HG03064 (cell line): ENCODE data around the gene PIMREG.

Source experiments
- ATAC-seq: cut with Tn5 transposase; IDR thresholded peaks from one replicate; pipeline ENCODE4 v1.9.1; 2021; ENCODE audit warnings: low read depth; ENCODE audit not compliant: unreplicated experiment

PIMREG gene

GRCh38 chr17:6460531-6461161, 16.4 kb downstream of the PIMREG start:
- ATAC-seq = no peak

DNA sequence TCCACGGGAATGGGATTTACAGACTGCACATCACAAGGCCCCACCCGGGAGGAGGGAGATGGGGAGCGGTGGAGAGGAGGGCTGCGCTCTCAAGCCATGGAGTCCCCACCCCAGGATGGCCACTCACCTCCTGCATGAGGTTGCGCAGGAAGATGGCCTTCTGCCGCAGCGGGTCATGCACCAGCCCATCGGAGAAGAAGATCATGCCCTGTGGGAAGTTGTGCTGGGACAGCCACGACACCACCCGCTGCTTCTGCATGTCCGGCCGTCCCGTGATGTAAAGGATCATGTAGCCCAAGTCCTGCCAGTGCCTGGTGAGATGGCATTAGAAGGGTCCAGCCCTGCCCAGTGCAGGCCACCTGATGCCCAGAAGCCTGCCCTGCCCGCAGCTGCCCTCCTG, 17.0 kb downstream of the PIMREG start:
- no peak for ATAC-seq

- no peak for ATAC-seq
Observed at GRCh38 chr17:6461792-6462524, 17.7 kb downstream of the PIMREG start.

- ATAC-seq = no peak
Observed at GRCh38 chr17:6462692-6463091, 18.4 kb downstream of the PIMREG start.

GRCh38 chr17:6463616-6464445, 19.6 kb downstream of the PIMREG start:
- no peak for ATAC-seq

- no peak for ATAC-seq
Observed at GRCh38 chr17:6464446-6465041, 20.3 kb downstream of the PIMREG start.

GRCh38 chr17:6465206-6466003, 21.1 kb downstream of the PIMREG start:
- ATAC-seq = no peak

GRCh38 chr17:6467567-6467966, 23.3 kb downstream of the PIMREG start:
- no peak for ATAC-seq

DNA sequence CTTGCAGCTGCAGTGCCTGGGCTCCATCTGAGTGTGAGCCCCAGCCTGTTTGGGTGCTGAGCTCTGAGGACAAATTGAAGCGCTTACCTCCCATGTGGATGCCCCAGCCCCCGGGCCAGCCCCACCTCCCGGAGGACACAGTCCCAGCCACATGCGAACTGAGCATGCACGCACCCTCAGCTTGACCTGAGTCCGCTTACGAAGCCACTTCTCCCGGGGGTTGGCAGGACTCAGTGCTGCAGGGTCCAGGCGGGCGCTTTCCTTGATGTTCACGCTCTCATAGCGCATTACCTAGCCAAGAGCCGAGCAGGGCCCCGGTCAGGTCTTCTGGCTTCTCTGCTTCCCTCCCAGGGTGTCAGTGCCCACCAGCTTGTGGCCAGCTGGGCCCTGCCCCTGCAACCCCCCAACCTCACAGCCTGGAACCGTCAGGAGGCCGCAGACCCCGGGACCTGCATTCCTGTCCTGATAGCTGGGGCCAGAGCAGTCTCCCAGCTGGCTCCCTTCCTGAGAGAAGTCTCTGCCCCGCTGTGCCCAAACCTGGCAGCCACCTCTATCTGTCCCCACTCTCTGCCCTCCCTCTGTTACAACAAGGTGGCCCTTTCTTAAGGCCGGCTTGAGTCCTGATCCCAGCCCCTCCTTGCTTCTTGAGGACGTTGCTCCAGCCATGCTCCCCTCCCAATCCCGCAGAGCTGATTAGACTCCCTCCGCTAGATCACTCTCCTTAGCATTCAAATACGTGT, 24.0 kb downstream of the PIMREG start:
- no peak for ATAC-seq

- no peak for ATAC-seq
Observed at GRCh38 chr17:6470146-6470718, 26.0 kb downstream of the PIMREG start.

DNA sequence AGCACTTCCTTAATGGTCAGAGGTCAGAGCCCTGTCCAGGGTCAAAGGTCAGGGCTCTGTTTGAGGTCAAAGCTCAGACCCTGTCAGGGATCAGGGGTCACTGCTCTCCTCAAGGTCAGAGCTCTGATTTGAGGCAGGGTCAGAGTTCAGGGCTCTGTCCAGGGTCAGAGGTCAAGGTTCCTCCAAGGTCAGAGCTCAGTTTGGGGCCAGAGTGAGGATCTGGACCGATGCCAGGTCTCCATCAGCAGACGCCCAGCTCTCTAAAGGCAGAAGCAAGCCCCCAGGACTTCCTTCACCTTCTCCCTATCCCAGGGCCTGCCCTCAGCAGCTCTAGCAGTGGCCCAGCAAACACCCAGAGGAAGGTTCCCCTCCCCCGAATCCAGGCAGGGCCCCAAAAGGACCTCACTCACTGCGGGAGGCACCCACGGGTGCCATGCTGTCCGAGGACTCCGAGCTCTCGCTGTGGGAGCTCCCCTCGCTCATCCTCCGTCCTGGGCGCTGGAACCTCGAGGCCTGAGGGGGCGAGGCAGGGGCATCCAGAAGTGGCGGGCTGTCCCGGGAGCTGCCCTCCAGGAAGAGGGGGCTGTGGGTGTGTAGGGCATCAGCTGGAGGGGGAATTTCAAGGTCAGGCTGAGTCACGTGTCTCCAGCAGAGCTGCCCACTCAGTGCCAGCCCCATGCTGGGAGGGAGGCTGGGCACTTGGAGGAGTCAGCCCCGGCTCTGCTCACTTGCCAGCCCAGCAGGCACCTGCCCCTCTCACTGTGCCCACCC, 26.7 kb downstream of the PIMREG start:
- ATAC-seq = no peak

DNA sequence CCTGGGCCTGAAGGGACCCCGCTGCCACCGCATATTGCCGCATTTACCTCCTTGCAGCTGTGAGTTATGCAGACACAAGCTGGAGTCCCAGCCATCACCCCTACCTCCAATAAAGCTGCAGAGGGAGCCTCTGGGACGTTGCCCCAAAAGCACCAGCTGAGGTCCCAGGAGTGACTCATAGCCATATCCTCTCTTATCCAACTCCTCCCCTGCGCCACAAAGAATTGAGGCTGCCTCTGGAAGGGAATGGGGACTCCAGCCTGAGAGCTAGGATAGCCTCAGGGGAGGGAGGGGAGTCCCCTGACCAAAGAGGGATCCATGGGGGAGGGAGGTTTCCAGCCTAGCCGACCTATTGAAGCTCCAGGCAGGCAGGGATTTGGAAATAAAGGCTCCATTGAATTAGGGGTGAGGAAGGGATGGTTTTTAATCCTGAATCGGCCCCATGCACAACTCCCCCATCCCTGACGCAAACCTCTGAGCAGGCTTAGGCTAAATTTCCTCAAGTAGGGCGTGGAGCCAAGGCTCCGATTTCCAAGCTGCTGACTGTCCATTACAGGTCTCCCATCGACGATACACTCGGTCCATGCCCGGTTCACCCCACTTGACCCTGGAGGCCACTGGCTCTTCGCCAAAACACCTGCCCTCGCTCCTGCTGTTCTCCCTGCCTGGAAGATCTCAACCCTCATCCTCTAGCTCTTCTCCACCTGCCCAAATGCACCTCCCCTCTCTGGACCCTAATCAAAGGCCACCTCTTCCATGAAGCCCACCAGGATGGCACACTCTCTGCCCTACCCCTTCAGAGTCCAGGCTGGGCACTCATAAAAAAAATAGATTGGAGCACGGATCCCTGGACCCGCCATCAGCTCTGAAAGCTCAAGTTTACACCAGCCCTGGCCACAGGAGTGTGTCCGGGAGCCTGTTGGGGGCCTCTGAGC, 27.5 kb downstream of the PIMREG start:
- no peak for ATAC-seq

- no peak for ATAC-seq
Observed at GRCh38 chr17:6472517-6472916, 28.3 kb downstream of the PIMREG start.

DNA sequence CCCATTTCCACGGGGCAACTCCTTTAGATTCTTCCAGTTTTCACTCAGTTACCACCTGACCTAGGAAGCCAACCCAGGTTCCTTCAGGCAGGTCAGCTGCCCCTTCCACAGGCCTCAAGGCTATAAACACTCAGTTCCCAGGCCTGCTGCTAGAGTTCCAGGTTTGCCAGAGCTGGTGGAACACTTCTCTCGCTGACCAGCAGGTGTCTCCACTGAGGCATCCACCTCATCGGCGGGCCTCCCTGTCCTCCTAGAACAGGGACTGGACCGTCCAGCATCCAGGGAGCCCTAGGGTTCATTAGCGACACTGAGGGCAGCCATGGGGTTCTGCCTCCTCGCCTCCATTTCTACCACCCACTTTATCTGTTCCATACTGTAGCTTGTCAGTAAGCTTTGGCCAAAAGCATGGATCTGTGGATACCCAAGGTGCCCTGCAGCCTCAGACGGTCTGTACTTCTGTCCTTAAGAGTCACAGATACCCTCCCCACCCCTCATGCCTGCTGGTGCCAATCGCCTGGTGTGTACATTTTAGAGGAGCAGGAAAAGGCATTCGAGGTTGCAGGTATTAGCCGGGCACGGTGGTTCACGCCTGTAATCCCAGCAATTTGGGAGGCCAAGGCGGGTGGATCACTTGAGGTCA, 29.0 kb downstream of the PIMREG start:
- no peak for ATAC-seq

GRCh38 chr17:6474376-6474775, 30.1 kb downstream of the PIMREG start:
- ATAC-seq = no peak

DNA sequence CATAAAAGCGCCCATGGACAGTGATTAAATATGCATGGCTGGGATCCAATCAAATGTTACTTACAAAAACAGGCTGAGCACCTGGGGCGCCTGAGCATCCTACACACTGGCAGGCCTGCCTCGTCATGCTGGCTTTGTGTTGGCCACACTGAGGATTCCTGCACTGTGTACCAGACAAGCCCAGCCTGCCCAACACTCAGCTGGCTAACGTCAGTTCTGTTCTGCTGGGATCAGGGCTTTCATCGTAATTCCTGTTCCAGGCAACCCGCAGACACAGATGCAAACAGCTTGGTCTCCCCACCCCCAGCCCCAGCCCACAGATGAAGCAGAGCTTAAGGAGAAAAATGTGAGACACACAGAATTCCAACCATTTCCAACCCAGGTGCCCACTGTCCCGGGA, 30.7 kb downstream of the PIMREG start:
- ATAC-seq = no peak

GRCh38 chr17:6475411-6475810, 31.2 kb downstream of the PIMREG start:
- no peak for ATAC-seq
